Left forelimb (tissue), 1 donor: ENCODE results near the gene PTPRD.
"Not testable (repeated sequence)": the region's sequence is repeated elsewhere in the genome, so short reads cannot be mapped to it uniquely, and the experiment has no call there.

Experiments used
- DNase-seq: peaks from one replicate; pipeline ENCODE4 v3.0.0-alpha.2; 2018; ENCODE audit warnings: low spot score

Gene PTPRD

DNA sequence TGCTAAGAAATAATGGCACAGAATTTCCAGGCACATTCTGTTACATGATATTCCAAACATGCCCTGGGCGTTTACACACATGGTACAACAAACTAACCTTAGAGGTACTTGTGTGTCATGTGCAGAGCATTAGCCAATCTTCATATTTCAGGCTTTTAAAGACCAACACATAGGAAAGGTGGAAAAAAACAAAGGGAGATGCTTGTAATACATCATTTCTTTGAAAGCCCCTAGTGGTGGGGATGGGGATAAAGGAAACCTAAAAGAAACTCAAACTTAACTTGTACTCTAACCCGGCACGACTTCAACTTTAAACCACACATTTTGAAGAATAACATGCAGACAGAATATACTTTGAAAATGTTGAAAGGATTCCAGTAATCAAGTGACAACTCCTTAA lies 133.6 kb downstream of the PTPRD start:
- no peak for DNase-seq

DNA sequence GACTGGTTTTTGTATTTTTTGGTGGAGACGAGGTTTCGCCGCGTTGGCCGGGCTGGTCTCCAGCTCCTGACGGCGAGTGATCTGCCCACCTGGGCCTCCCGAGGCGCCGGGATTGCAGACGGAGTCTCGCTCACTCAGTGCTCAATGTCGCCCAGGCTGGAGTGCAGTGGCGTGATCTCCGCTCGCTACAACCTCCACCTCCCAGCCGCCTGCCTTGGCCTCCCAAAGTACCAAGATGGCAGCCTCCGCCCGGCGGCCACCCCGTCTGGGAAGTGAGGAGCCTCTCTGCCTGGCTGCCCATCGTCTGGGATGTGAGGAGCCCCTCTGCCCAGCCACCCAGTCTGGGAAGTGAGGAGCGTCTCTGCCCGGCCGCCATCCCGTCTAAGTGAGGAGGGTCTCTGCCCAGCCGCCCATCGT lies 163.6 kb downstream of the PTPRD start:
- not testable (repeated sequence) for DNase-seq

DNA sequence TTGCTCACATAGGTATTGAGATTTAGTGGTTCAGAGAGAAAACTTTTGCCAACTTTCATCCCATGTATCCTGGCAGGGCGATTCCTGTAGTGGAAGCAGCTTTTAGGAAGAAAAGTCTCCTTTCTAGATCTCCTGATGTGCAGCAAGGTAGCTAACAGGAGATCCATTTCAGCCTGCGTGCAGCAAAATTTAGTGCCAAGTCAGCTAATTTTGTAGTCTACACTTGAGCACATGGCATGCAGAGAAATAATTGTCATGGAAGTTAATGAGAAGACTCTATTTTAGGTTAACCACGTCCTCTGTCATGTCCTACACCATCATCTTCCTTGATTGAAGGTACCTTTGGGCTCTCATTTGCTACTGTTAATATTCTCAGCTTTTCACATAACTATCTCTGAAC lies 165.8 kb downstream of the PTPRD start:
- DNase-seq, result no peak

DNA sequence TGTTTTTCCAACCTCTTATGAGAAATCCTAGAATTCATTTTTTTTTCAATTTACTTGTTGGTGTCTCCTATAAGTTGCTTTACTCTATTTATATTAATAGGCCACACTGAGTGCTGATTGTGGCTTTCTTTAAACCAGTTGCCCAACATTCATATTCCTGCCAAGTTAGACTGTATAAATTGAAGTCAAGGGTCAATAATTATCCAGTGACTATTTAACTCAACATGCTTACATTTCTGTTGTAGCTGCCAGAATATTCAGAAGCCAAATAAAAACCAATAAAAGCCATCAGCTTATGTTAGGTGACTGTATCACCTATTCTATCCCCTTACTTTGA lies 169.0 kb downstream of the PTPRD start:
- no peak for DNase-seq

DNA sequence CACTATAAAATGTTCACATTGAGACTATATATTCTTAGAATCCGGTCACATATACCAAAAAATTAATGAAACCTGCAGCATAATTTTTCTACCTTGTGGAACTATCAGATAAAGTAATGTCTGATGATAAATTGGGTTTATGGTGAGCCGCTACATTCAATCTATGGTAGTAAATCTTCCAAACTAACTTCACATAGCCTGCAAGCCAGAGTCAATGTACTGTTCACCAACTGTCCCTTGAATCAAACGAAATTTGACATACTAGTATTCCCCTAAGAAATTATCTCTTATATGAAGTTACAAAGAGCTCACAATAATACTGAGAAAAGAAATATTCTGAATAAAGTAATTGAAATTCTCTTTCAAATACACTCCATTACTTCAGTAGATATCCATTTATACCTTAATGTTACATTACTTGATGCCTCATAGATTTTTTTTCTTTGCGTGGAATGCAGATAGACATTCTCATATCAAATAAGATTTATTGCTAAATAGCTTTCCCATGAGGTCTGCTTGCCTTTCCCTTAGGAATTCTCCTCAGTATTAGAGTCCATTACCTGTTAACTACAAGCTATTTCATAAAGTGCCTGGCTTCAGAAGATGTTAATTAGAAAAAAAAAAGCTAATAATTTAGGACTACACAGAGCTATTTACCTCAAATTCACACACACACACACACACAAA lies 169.5 kb downstream of the PTPRD start:
- DNase-seq, result no peak

DNA sequence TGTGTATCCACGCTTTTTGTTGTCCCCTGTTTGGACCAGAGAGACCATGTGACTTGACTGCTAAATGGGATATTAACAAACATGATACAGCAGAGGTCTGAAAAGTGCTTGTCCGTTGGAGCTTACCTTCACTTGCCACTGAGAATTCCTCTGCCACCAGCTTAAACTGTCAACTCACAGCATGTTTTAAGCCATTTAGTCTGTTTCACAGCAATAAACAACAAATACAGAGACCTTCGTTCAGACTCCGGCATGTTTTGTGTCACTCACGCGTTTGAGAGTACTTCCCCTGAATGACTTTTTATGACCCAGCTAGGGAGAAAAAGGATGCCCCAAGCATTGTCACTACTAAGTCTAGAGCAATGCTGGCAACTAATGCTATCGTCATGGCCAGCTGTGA lies 173.8 kb downstream of the PTPRD start:
- no peak for DNase-seq

DNA sequence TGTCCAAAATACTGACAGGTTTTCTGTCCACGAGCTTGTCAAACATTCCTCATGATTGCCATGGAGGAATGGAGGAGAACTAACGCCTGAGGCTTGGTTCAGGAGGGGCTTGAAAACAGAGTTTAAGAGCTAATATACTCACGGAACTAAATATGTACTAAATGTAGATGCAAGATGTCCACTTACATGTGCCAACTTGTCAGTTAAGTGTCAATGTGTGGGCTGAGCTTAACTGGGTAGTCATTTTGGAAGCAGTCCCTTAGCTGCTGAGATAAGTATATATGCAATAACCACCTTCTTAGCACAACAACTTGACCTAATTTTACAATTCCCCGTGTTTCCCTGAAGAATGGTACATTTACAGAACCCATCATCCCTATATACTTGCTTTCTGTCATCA lies 176.0 kb downstream of the PTPRD start:
- DNase-seq, result no peak

DNA sequence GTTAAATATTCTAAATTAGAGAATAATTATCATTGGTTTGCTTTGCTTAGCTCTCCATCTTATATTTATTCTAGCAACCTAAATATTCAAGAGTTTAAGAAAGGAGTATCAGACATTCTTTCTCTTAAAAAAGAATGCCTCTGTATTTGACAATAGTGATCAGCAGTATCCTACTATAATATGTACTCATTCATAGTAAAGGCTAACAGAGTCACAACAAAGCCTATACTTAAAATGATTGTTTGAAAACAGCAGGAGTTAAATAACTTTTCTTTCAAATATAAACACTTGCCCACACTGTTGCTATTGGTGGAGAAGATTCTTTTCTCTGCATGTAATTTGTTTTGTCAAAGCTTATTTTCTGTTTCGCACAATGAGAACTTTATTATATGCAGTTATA lies 178.4 kb downstream of the PTPRD start:
- no peak for DNase-seq

DNA sequence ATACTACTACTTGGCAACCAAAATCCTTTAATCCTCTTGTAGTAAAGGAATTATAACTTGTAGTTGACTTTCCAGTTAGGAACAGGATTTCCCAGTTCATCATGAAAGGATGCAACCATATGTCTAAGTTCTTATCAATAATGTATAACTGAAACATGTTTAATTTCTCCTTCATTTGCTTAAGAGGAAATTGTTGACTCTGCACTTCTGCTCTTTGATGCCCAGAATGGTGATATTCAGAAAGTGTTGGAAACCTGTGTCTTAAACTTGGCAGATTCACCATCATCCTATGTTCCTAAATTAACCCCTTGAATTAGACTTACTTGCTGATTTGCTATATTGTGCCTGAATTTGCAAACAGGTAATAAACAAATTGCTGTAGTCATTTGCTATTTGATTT lies 201.5 kb downstream of the PTPRD start:
- no peak for DNase-seq

DNA sequence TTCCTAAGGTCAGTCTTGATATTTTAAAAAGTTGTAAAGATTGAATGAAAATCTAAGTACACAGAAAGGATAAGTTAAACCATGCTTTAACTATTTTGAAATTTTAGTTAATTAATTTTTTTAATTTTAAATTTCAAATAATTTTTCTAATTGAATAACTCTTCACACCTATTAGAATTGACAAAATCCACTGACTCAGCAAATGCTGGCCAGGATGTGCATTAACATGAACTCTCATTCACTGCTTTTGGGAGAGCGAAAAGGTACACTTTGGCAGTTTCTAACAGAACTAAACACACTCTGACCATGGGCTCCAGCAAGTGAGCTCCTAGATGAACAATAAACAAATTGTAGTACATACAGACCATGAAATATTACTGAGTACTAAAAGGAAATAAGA lies 209.5 kb downstream of the PTPRD start:
- DNase-seq, result no peak

DNA sequence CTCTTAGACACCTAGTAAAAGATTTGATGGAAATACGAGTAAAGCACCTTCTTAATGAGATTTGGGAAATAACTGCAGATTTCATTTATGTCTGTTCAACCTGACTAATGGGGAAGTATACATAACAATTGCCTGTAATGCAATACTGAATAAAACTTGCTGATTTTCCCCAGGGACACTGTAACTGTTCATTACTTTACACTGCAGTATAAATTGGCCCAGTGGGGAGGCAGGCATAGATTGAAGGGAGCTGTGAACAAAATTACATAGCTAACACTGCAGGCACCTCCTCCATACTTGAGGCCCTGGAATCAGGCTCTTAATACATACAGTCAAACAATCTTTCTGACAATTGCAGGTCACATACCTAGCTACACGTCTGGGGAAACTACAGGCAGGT lies 216.2 kb downstream of the PTPRD start:
- DNase-seq, result no peak

DNA sequence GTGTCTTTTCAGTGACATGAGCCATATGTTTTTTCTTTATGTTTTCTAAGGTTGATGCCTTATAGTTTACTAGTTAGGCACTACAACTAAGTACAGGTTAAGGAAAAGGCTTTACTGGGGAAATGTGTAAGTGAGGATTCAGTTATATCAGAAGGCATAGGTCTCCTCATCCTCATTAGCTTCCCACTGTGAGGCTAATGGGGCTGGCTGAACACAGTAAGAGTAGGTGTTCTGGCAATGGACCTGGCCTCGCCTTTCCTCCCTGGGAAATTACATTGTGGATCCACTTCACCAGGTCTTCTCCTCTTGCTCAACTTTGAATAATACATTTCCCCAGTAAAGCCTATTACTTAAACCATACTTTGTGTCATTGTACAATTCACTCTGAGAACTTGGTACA lies 225.5 kb downstream of the PTPRD start:
- no peak for DNase-seq

DNA sequence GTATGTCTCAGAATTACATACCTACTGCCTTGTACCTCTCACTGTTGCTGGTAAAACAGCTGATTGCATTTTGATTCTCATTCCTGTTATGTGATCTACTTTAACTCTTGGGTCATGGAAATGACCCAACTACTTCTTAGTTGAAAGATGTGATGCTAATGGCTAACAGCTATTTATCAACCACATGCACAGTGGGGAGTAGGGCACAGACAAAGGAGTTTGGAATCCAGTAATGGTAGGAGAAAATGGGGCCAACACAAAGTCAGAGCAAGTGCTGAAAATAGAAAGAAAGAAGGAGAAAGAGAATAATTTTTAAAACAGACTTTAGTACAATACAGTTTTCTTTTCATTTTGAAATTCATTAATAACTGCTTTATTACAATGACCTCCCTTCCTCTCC lies 241.0 kb downstream of the PTPRD start:
- DNase-seq, result no peak

DNA sequence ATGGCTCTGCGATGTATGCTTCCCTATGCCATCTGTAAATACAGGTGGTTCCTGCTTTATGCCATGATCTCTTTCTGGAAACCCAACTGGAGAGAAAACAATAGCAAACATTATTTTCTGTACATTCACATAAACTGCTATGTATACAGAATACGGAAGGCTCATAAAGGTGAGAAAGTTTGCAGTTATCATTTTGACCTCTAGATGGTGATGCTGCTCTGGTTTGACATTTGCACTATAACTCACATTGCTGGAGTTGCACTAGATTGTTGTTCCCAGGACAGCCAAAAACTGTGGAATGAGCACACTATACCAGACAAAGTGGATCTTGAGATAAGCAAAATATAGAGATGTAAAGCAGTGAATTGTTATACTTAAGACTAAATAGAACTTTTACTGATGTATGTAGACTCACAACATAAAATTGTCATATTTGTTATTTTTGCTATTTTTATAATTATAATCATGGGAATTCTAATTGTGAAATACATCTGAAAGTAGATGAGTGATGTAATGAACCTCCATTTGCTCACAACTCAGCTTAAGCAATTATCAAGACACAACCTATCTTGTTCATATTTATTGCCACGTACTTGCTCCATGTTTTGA lies 246.5 kb downstream of the PTPRD start:
- DNase-seq, result no peak

DNA sequence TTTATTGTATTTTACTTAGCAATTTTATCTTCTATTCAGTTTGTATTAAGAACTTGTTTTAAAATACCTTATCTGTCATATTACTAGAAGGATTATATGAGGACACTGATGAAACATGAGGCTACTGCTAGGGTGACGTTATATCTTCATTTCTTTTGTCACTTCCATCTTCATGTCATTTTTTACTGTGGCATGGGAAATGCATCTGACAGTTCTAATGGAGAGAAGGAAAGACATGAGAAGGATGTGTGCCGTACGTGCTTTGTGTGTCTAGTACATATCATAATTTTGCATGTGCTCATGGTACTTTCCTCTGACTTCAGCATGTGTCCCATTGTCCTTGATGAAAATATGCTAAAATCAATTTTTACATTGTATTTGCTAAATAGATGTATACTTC lies 258.2 kb downstream of the PTPRD start:
- no peak for DNase-seq

DNA sequence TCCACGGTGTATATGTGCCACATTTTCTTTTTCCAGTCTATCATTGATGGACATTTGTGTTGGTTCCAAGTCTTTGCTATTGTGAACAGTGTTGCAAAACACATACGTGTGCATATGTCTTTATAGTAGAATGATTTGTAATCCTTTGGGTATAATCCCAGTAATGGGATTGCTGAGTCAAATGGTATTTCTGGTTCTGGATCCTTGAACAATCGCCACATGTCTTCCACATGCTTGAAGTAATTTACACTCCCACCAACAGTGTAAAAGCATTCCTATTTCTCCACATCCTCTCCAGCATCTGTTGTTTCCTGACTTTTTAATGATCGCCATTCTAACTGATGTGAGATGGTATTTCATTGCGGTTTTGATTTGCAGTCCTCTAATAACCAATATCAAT lies 267.2 kb downstream of the PTPRD start:
- DNase-seq, result not testable (repeated sequence)

DNA sequence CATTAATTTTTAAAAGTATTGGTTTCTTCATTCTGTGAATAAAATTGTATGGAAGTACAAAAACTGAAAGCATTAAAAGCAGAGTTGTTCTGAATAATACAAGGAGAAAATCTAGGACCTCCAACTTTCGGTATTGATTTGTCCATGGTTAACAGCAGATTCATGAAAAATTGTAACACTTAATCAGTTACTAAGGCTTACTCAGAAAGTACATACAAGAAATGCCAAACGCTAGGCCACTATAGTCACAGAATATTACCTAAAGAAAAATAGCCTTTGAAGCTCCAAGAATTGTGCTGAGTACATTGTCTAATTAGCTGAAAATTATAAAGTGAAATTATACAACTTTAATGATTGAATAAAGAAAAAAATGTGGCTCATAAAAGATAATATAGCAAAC lies 271.7 kb downstream of the PTPRD start:
- DNase-seq, result no peak

DNA sequence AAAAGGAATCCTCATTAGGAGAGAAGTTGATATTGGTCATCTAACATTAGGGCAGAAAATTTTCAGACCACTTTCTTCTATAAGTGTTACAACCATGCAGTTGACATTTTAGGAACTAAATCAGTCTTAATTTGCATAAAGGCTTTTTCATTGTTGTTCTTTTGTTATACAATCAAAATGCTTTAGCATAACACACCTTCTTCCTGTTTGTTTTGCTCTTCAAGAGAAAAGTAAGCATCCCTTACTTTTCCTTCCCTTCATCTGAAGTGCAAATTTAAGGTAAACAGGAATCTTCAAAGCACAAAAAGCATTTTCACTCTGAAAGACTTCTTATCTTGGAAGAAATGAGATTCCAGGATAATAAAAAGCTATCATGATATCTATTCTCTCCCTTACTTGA lies 273.6 kb downstream of the PTPRD start:
- no peak for DNase-seq

DNA sequence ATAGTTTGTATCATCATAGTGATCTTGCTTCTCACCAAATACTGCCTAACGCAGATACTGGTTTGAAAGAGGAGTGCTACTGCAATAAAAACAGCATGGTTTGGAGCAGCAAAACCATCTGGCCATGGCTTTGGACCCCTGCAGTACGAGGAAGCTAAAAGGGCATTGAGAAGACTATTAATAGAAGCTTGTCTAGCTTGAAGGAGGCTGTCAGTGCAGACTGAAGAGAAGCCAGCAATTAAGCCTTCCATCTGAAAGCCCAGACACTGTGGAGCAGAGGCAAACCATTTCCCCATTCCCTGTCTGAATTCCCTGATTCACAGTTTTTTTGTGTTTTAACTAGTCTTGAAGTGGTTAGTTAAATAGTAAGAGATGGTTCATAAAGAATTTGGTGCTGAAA lies 281.6 kb downstream of the PTPRD start:
- DNase-seq, result no peak

DNA sequence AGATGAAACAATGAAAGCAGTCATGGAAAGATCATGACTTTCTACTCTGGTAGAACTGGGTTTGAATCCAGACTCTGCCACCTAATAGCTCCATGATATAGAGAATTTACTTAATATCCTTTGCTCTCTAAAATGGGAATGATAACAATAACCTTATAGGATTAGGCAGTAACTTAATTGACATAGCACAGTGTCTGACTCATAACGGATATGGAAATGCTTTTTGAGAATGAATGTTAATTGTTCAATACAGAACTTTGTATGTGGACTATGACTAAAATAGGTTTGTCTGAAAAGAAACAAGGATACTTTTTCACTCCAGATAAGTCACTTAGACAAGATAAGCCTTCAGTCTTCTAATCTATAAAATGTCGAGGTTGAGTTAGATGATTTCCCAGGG lies 330.7 kb downstream of the PTPRD start:
- DNase-seq, result no peak

DNA sequence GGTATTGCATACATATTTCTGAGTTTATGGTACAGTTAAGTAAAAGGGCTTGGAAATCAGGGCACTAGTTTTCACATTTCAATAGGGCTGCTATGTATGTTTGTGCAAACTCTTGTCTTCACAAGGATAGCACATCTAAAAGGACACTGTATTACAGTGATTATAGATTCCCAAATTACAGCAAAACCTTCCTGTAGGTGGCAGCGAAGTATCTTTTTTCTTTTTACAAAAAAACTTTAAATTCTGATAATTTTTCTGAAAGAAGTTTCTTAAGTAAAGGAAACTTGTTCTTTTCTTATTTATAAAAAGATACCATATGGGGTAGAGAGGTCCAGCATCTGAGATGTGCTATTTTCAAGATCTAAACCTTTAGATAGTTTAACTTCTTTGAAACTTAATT lies 337.8 kb downstream of the PTPRD start:
- DNase-seq, result no peak

DNA sequence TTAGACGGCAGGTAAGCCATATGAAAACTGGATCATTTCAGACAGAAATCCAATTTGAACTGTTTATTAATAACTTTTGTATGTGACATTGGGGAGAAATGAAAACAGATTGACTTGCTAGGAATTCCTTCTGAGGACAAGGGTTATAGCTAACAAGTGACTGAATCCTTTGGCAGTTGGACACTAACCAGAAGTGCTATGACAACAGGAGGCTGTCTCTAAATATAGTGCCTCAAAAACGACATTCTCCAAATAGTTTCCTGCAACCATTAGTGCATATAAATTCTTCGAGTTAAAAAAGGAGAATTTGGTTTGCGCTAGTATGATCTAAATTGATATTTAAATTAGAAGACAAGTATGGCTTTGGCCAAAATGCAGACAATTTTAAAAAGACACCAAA lies 338.6 kb downstream of the PTPRD start:
- no peak for DNase-seq

DNA sequence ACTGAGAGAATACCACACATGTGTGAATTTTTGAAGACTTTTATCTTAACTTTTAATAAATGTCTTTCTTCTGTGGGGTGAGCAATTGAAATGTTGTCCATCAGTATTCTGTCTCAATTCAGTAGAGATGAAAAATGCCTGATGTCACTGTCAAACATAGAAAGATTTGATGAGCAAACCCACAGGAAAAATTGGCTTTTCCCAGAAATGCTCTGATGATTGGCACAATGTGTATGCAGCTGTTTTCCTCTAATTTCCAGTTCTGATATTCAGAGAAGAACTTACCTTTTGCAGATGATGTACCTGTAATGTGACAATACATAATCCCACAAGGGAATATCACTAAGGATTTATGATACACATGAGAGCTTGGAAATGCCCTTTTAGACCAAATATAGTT lies 340.0 kb downstream of the PTPRD start:
- DNase-seq, result no peak
